Smooth muscle cell (in vitro differentiated cells): ENCODE results near the gene EGFLAM. TPM values are rescaled to one million over a fixed set of nuclear protein-coding genes. Genes with fewer than 3 reads are reported as not detected.

Experiments
- DNase-seq: peaks from one replicate; lab custom pipeline; 2025; ENCODE audit not compliant: unreplicated experiment; lab: John Stamatoyannopoulos, UW
- H2AFZ ChIP-seq: fragments of 200-600 bp; sonication (generic); 2 replicates; pipeline ENCODE4 v1.6.0; 2016; ENCODE audit warnings: antibody characterized with exemption, low read depth, mild to moderate bottlenecking
- H3F3A ChIP-seq: fragments of 200-600 bp; sonication (generic); 2 replicates; pipeline ENCODE4 v1.6.0; 2017; ENCODE audit warnings: antibody characterized with exemption, low read depth
- H3K27ac ChIP-seq: fragments of 200-600 bp; sonication (generic); 2 replicates; pipeline ENCODE4 v1.5.1; 2016; ENCODE audit warnings: low read depth, mild to moderate bottlenecking
- H3K27me3 ChIP-seq: fragments of 200-600 bp; sonication (generic); 2 replicates; pipeline ENCODE4 v1.6.1; 2016; ENCODE audit warnings: low read depth, mild to moderate bottlenecking
- H3K36me3 ChIP-seq: fragments of 200-600 bp; sonication (generic); 2 replicates; pipeline ENCODE4 v1.5.1; 2016; ENCODE audit warnings: low read depth
- H3K4me1 ChIP-seq: fragments of 200-600 bp; sonication (generic); 2 replicates; pipeline ENCODE4 v1.5.1; 2016; ENCODE audit warnings: low read depth
- H3K4me2 ChIP-seq: fragments of 200-600 bp; sonication (generic); 2 replicates; pipeline ENCODE4 v1.6.0; 2016; ENCODE audit warnings: mild to moderate bottlenecking
- H3K4me3 ChIP-seq: fragments of 200-600 bp; sonication (generic); 2 replicates; pipeline ENCODE4 v1.5.1; 2016; ENCODE audit warnings: mild to moderate bottlenecking
- H3K79me2 ChIP-seq: fragments of 200-600 bp; sonication (generic); 2 replicates; pipeline ENCODE4 v1.6.0; 2016; ENCODE audit warnings: low read depth, mild to moderate bottlenecking
- H3K9ac ChIP-seq: fragments of 200-600 bp; sonication (generic); 2 replicates; pipeline ENCODE4 v1.6.0; 2016; ENCODE audit warnings: low read depth
- H3K9me3 ChIP-seq: fragments of 200-600 bp; sonication (generic); replicated peaks from 2 replicates; pipeline ENCODE4 v1.5.1; 2016; ENCODE audit warnings: low read depth
- H4K20me1 ChIP-seq: fragments of 200-600 bp; sonication (generic); 2 replicates; pipeline ENCODE4 v1.6.0; 2016; ENCODE audit warnings: low read depth
- CTCF ChIP-seq: fragments of 200-600 bp; sonication (generic); IDR thresholded peaks from 2 replicates; pipeline ENCODE4 v1.5.1; 2017; ENCODE audit warnings: borderline replicate concordance, mild to moderate bottlenecking, antibody characterized with exemption; ENCODE audit not compliant: insufficient read depth, poor library complexity, severe bottlenecking
- WGBS: methylation state at CpG from one replicate; pipeline ENCODE4 v1.1.7; 2016; ENCODE audit warnings: low lambda C conversion rate; 5-methylcytosine and 5-hydroxymethylcytosine counted together
- polyA plus RNA-seq: library from polyadenylated mRNA; unstranded; fragments of >200 nt; fragmentation: Nextera tagmentation; extraction: Ambion mirVana; gene quantifications from 2 replicates; pipeline ENCODE4 v1.2.1, GENCODE V29; 2016
- total RNA-seq: library from RNA; depleted of rRNA; stranded (reverse); fragments of >200 nt; gene quantifications from 2 replicates; pipeline ENCODE4 v1.2.3, GENCODE V29; 2014

Gene EGFLAM
- total and polyA plus RNA-seq, 2 experiments from 2014 or later = 103 to 194 TPM

- no peak overlapping the region for H3K4me3 ChIP-seq
- no peak overlapping the region for H3K9ac ChIP-seq
- no peaks in the 10 kb centered on the region for H3K9me3 ChIP-seq
- H3K4me1 ChIP-seq = no peaks in the 10 kb centered on the region
- H2AFZ ChIP-seq = no peak overlapping the region
- no peak overlapping the region for H3K27ac ChIP-seq
- no peaks in the 10 kb centered on the region for H3K36me3 ChIP-seq
- TF ChIP-seq CTCF = no peak
- 92% methylated on average over 23 of the region's 24 CpGs for WGBS
- no peak for DNase-seq
- no peak overlapping the region for H3K4me2 ChIP-seq
- no peaks in the 10 kb centered on the region for H3K79me2 ChIP-seq
- H3K27me3 ChIP-seq = no peaks in the 10 kb centered on the region
- no peaks in the 10 kb centered on the region for H3F3A ChIP-seq
- H4K20me1 ChIP-seq = no peaks in the 10 kb centered on the region
Measured at GRCh38 chr5:38445374-38446028, 187.1 kb downstream of the EGFLAM start.

GRCh38 chr5:38446029-38446522 is 187.7 kb downstream of the EGFLAM start:
- H2AFZ ChIP-seq = no peak overlapping the region
- H3K9ac ChIP-seq = no peak overlapping the region
- no peak for TF ChIP-seq CTCF
- H3F3A ChIP-seq = no peaks in the 10 kb centered on the region
- H3K27me3 ChIP-seq = no peaks in the 10 kb centered on the region
- no peaks in the 10 kb centered on the region for H3K9me3 ChIP-seq
- WGBS = 97% methylated on average over 21 of the region's 21 CpGs
- no peak overlapping the region for H3K27ac ChIP-seq
- H4K20me1 ChIP-seq = no peaks in the 10 kb centered on the region
- no peaks in the 10 kb centered on the region for H3K36me3 ChIP-seq
- no peaks in the 10 kb centered on the region for H3K79me2 ChIP-seq
- no peak overlapping the region for H3K4me2 ChIP-seq
- DNase-seq = no peak
- no peak overlapping the region for H3K4me3 ChIP-seq
- no peaks in the 10 kb centered on the region for H3K4me1 ChIP-seq

- H3K4me2 ChIP-seq = no peak overlapping the region
- H2AFZ ChIP-seq = no peak overlapping the region
- H3F3A ChIP-seq = no peaks in the 10 kb centered on the region
- TF ChIP-seq CTCF = no peak
- no peaks in the 10 kb centered on the region for H3K9me3 ChIP-seq
- WGBS = 88% methylated on average over 2 of the region's 2 CpGs
- H3K4me1 ChIP-seq = no peaks in the 10 kb centered on the region
- H3K9ac ChIP-seq = no peak overlapping the region
- no peak for DNase-seq
- H3K27ac ChIP-seq = no peak overlapping the region
- H3K36me3 ChIP-seq = no peaks in the 10 kb centered on the region
- H3K4me3 ChIP-seq = no peak overlapping the region
- no peaks in the 10 kb centered on the region for H3K27me3 ChIP-seq
- no peaks in the 10 kb centered on the region for H4K20me1 ChIP-seq
- no peaks in the 10 kb centered on the region for H3K79me2 ChIP-seq
Measured at GRCh38 chr5:38447056-38447455, 188.7 kb downstream of the EGFLAM start.

- Histone ChIP-seq H3K36me3 (no peaks in the 10 kb centered on the region), H3K27ac (no peak overlapping the region), H4K20me1 (no peaks in the 10 kb centered on the region), H3K9me3 (no peaks in the 10 kb centered on the region), H3K27me3 (no peaks in the 10 kb centered on the region), H3K4me1 (no peaks in the 10 kb centered on the region), H3K4me2 (no peak overlapping the region), H3K4me3 (no peak overlapping the region), H2AFZ (no peak overlapping the region), H3K79me2 (no peaks in the 10 kb centered on the region), H3F3A (no peaks in the 10 kb centered on the region), H3K9ac (no peak overlapping the region)
- DNase-seq = no peak
- WGBS = 98% methylated on average over 5 of the region's 5 CpGs
- TF ChIP-seq CTCF = no peak
Measured at GRCh38 chr5:38447786-38448185, 189.4 kb downstream of the EGFLAM start.
